GM12875 (cell line): Measurements from ENCODE around the gene SLC19A3.
"Not testable (repeated sequence)": the region's sequence is repeated elsewhere in the genome, so short reads cannot be mapped to it uniquely, and the experiment has no call there.

Experiments
- H3K4me3 ChIP-seq: one replicate; pipeline ENCODE4 v1.5.1; 2011; ENCODE audit warnings: low read depth, low read length, control low read depth
- CTCF ChIP-seq: IDR thresholded peaks from 2 replicates; pipeline ENCODE4 v1.5.1; 2011; ENCODE audit warnings: low read depth, mild to moderate bottlenecking, control low read depth, inconsistent platforms, low read length, moderate library complexity, borderline replicate concordance; ENCODE audit not compliant: insufficient read depth

SLC19A3 gene

GRCh38 chr2:227717687-227718567 is at the start of gene SLC19A3:
Gene SLC19A3 (minus strand): TSS chr2:227718028. CDS start chr2:227702318, 15,710 bp downstream.
- no peak for TF ChIP-seq CTCF
- H3K4me3 ChIP-seq, result no peak within 1 kb of the TSS

GRCh38 chr2:227766373-227766883 is 48.6 kb upstream of the SLC19A3 start:
- TF ChIP-seq CTCF, result peak; percentile 78
- H3K4me3 ChIP-seq, result no peak overlapping the region

GRCh38 chr2:227765788-227766372 is 48.1 kb upstream of the SLC19A3 start:
- no peak for TF ChIP-seq CTCF
- H3K4me3 ChIP-seq, result no peak overlapping the region

- no peak for TF ChIP-seq CTCF
- no peak overlapping the region for H3K4me3 ChIP-seq
Measured at GRCh38 chr2:227761740-227762476, 44.1 kb upstream of the SLC19A3 start.

- TF ChIP-seq CTCF, result no peak
- H3K4me3 ChIP-seq, result no peak overlapping the region
Measured at GRCh38 chr2:227759411-227760118, 41.7 kb upstream of the SLC19A3 start.

GRCh38 chr2:227756261-227756660 is 38.4 kb upstream of the SLC19A3 start:
- H3K4me3 ChIP-seq, result not testable (repeated sequence)

- TF ChIP-seq CTCF, result peak; percentile 51; the same call in 1 of the 2 replicates
- H3K4me3 ChIP-seq, result no peak overlapping the region
Measured at GRCh38 chr2:227748079-227748478, 30.3 kb upstream of the SLC19A3 start.
